OCI-LY1 (cell line): ENCODE results near the gene ATXN1.

Source experiments
- H2AFZ ChIP-seq: fragments of 200-600 bp; sonication (generic), shearing (Covaris generic); 2 replicates; pipeline ENCODE4 v1.6.0; 2014; ENCODE audit warnings: antibody characterized with exemption, mild to moderate bottlenecking, low read length
- H3F3A ChIP-seq: fragments of 200-600 bp; sonication (generic), shearing (Covaris generic); 2 replicates; pipeline ENCODE4 v1.6.0; 2014; ENCODE audit warnings: mild to moderate bottlenecking, antibody characterized with exemption, low read length, moderate library complexity; ENCODE audit not compliant: insufficient read depth
- H3K27ac ChIP-seq: fragments of 200-600 bp; sonication (generic); 2 replicates; pipeline ENCODE4 v1.5.1; 2014; ENCODE audit warnings: low read length, mixed run types, mild to moderate bottlenecking, low read depth; ENCODE audit not compliant: poor library complexity, severe bottlenecking
- H3K27me3 ChIP-seq: fragments of 200-600 bp; sonication (generic); 2 replicates; pipeline ENCODE4 v1.6.0; 2014; ENCODE audit warnings: antibody characterized with exemption, mild to moderate bottlenecking, low read length, moderate library complexity; ENCODE audit not compliant: insufficient read depth
- H3K36me3 ChIP-seq: fragments of 200-600 bp; sonication (generic); 2 replicates; pipeline ENCODE4 v1.6.1; 2014; ENCODE audit warnings: mild to moderate bottlenecking, antibody characterized with exemption, low read length, moderate library complexity, mixed read lengths; ENCODE audit not compliant: insufficient read depth
- H3K4me1 ChIP-seq: fragments of 200-600 bp; sonication (generic); 2 replicates; pipeline ENCODE4 v1.5.1; 2014; ENCODE audit warnings: mild to moderate bottlenecking, low read length, moderate library complexity; ENCODE audit not compliant: insufficient read depth, severe bottlenecking
- H3K4me2 ChIP-seq: fragments of 200-600 bp; sonication (generic), shearing (Covaris generic); 2 replicates; pipeline ENCODE4 v1.6.1; 2014; ENCODE audit warnings: low read length
- H3K4me3 ChIP-seq: fragments of 200-600 bp; sonication (generic); 2 replicates; pipeline ENCODE4 v1.5.1; 2014; ENCODE audit warnings: low read length, low read depth, mild to moderate bottlenecking, mixed read lengths; ENCODE audit not compliant: poor library complexity, severe bottlenecking
- H3K79me2 ChIP-seq: fragments of 200-600 bp; shearing (Covaris generic); 2 replicates; pipeline ENCODE4 v1.6.1; 2016; ENCODE audit warnings: mixed run types, low read length, mixed read lengths; ENCODE audit not compliant: insufficient read depth
- H3K9ac ChIP-seq: fragments of 200-600 bp; sonication (generic), shearing (Covaris generic); 2 replicates; pipeline ENCODE4 v1.6.1; 2014; ENCODE audit warnings: mild to moderate bottlenecking, low read length, mixed read lengths
- H3K9me2 ChIP-seq: fragments of 200-600 bp; sonication (generic), shearing (Covaris generic); 2 replicates; pipeline ENCODE4 v1.6.1; 2014; ENCODE audit warnings: low read depth, mild to moderate bottlenecking, low read length, mixed read lengths
- H3K9me3 ChIP-seq: fragments of 200-600 bp; shearing (Covaris generic); 2 replicates; pipeline ENCODE4 v1.6.1; 2014; ENCODE audit warnings: low read length, mixed read lengths
- H4K20me1 ChIP-seq: fragments of 200-600 bp; sonication (generic), shearing (Covaris generic); 2 replicates; pipeline ENCODE4 v1.6.0; 2016; ENCODE audit warnings: mild to moderate bottlenecking, low read length; ENCODE audit not compliant: insufficient read depth
- EZH2 ChIP-seq: fragments of 200-600 bp; sonication (generic), shearing (Covaris generic); IDR thresholded peaks from 2 replicates; pipeline ENCODE4 v1.8.0; 2017; ENCODE audit warnings: borderline replicate concordance, mixed run types, mild to moderate bottlenecking, antibody characterized with exemption, low read length, moderate library complexity, mixed read lengths
- TF ChIP-seq, protein P1 (sequence below): fragments of 200-600 bp; sonication (generic), shearing (Covaris generic); IDR thresholded peaks from 2 replicates; pipeline ENCODE4 v1.5.1; 2017; ENCODE audit warnings: mild to moderate bottlenecking, antibody characterized with exemption, low read length, moderate library complexity, mixed read lengths

The ATXN1 gene

DNA sequence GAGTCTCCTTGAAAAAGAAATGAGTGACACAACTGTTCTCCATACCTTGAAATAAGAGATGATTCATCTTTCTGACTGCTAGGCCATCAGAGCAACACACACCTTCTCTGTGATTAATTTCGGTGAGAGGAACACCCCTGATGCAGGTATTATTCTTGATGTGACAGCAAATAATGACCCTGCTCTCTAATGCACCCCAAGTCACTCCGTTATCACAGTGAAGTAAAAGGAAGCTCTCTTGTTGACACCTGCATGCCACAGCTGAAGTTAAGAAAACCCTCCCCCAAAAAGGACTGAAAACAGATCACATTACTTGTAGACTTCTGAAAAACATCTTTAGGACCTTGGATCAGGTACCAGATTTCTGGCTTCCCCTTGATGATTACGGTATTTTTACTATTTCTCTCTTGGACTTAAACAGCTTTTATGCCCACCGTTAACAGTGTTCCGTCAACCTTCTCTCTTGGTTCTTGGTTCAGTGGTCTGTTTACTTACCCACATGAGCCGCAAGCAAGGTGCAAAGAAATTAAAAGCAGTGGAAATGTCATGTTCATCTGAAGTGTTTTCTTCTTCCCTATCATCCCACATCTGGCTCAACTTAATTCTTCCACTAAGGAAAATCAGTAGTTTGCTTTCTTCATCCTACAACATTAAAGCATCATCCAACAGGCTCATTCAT, 273.1 kb downstream of the ATXN1 start:
- no peaks in the 10 kb centered on the region for H3K9me2 ChIP-seq
- no peak overlapping the region for H3K27ac ChIP-seq
- no peaks in the 10 kb centered on the region for H3K27me3 ChIP-seq
- no peaks in the 10 kb centered on the region for H3F3A ChIP-seq
- no peaks in the 10 kb centered on the region for H3K36me3 ChIP-seq
- H4K20me1 ChIP-seq: no peaks in the 10 kb centered on the region
- no peaks in the 10 kb centered on the region for H3K79me2 ChIP-seq
- H3K4me3 ChIP-seq: no peak overlapping the region
- TF ChIP-seq, protein P1, sequence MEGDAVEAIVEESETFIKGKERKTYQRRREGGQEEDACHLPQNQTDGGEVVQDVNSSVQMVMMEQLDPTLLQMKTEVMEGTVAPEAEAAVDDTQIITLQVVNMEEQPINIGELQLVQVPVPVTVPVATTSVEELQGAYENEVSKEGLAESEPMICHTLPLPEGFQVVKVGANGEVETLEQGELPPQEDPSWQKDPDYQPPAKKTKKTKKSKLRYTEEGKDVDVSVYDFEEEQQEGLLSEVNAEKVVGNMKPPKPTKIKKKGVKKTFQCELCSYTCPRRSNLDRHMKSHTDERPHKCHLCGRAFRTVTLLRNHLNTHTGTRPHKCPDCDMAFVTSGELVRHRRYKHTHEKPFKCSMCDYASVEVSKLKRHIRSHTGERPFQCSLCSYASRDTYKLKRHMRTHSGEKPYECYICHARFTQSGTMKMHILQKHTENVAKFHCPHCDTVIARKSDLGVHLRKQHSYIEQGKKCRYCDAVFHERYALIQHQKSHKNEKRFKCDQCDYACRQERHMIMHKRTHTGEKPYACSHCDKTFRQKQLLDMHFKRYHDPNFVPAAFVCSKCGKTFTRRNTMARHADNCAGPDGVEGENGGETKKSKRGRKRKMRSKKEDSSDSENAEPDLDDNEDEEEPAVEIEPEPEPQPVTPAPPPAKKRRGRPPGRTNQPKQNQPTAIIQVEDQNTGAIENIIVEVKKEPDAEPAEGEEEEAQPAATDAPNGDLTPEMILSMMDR: no peak
- no peak for TF ChIP-seq EZH2
- no peaks in the 10 kb centered on the region for H3K9me3 ChIP-seq
- H3K4me1 ChIP-seq: no peaks in the 10 kb centered on the region
- no peak overlapping the region for H3K9ac ChIP-seq
- H3K4me2 ChIP-seq: no peak overlapping the region
- H2AFZ ChIP-seq: no peak overlapping the region

DNA sequence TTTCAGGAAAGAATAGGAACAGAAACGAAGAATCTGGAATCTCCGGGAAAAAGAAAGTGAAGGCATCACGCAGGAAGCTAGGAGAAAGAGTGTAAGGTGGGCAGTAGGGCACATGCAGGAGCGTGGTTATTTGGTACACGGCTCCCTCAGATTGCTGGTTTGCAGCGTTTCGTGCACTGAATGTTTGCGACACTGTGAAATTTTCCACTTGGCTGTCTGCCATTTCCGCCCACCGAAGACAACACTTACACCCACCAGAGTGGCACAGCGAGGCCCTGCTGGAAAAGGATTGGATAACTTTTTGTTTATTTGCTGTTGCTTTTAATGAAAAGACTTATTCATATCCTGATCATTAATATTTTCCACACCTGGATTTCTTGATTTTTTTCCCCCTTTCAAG, 274.6 kb downstream of the ATXN1 start:
- no peak overlapping the region for H3K9ac ChIP-seq

DNA sequence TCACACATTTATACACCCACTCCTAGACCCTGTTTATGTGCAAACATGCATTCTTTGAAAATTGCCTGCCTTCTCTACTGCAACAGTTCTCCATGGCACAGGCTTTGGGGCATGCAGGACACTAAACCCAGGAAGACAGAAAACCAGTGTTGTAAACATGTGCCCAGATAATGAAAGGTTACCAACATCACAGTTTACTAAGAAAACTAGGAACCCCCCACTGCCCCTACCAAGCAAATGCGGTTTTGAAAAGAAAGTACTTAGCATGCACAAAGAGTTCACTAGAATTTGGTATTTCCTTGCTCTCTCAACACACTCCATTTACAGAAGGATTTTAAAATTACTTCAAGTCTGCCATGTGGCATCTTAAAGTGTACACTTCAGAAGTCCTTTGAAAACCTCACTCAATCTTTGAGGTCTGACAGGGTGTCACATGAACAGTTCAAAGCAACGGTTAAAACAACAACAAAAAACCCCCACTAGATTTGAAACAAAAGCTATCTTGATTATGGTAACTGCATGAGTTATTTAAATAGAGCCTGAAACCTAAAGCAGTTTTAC, 277.9 kb downstream of the ATXN1 start:
- H3K9me3 ChIP-seq: no peaks in the 10 kb centered on the region
- H3K36me3 ChIP-seq: no peaks in the 10 kb centered on the region
- no peaks in the 10 kb centered on the region for H3F3A ChIP-seq
- H3K9me2 ChIP-seq: no peaks in the 10 kb centered on the region
- no peak overlapping the region for H3K4me3 ChIP-seq
- H3K4me2 ChIP-seq: no peak overlapping the region
- no peak overlapping the region for H2AFZ ChIP-seq
- H3K79me2 ChIP-seq: no peaks in the 10 kb centered on the region
- H4K20me1 ChIP-seq: no peaks in the 10 kb centered on the region
- no peaks in the 10 kb centered on the region for H3K4me1 ChIP-seq
- H3K27ac ChIP-seq: no peak overlapping the region
- no peaks in the 10 kb centered on the region for H3K27me3 ChIP-seq
- TF ChIP-seq EZH2: no peak
- TF ChIP-seq, protein P1: no peak
- H3K9ac ChIP-seq: no peak overlapping the region

More for the DNA sequence above, 274.6 kb downstream of the ATXN1 start:
- no peaks in the 10 kb centered on the region for H3K27me3 ChIP-seq
- H3K9me3 ChIP-seq: no peaks in the 10 kb centered on the region
- no peak for TF ChIP-seq EZH2
- TF ChIP-seq, protein P1: no peak
- H2AFZ ChIP-seq: no peak overlapping the region
- no peaks in the 10 kb centered on the region for H3K9me2 ChIP-seq
- no peaks in the 10 kb centered on the region for H3F3A ChIP-seq
- no peaks in the 10 kb centered on the region for H3K79me2 ChIP-seq
- H3K4me1 ChIP-seq: no peaks in the 10 kb centered on the region
- no peaks in the 10 kb centered on the region for H3K36me3 ChIP-seq
- H3K4me2 ChIP-seq: no peak overlapping the region
- no peaks in the 10 kb centered on the region for H4K20me1 ChIP-seq
- H3K4me3 ChIP-seq: no peak overlapping the region
- no peak overlapping the region for H3K27ac ChIP-seq
